K562 (cell line): Measurements from ENCODE around the gene USP32. TPM values are rescaled to one million over a fixed set of nuclear protein-coding genes. Genes with fewer than 3 reads are reported as not detected.

ENCODE experiments used
- ATAC-seq: fragments of 200-7000 bp; cut with Tn5 transposase; 3 replicates; pipeline ENCODE4 v1.9.1; 2020; ENCODE audit warnings: moderate library complexity
- BruUV-seq: library from RNA; stranded (reverse); fragments of 400-500 nt; replicated peaks from 2 replicates; lab custom pipeline; 2021; lab: Mats Ljungman, UMichigan
- CTCF ChIA-PET: fragments of 300-600 bp; formaldehyde crosslinking; extraction: SDS; loops from one replicate; lab custom pipeline; 2021; ENCODE audit warnings: low intra/inter-chr PET ratio; lab: Yijun Ruan, JAX
- POLR2A ChIA-PET: fragments of 300-600, 350-650 bp; sonication (Branson Sonifier 250); formaldehyde crosslinking; extraction: SDS; loops from one replicate; lab custom pipeline; 2021; ENCODE audit warnings: antibody characterized with exemption, inconsistent platforms; lab: Yijun Ruan, JAX
- DNase-seq, 4 experiments: peaks; one replicate each; pipeline versions ENCODE4 v3.0.0 to v3.0.0-alpha.2; 2011 to 2018; ENCODE audit warnings: low spot score in 3 of 4, mixed read lengths in 3 of 4; ENCODE audit errors: extremely low read depth in 1 of 4
- FAIRE-seq: peaks from 2 replicates; lab custom pipeline; 2011; peaks lifted over from hg19 to GRCh38; lab: Jason Lieb, UNC
- H2AFZ ChIP-seq: 2 replicates; pipeline ENCODE4 v1.6.0; 2011; ENCODE audit warnings: low read depth, low read length, control low read depth, inconsistent platforms
- H3K27ac ChIP-seq: fragments of 200-600 bp; 3 replicates; pipeline ENCODE4 v1.8.0; 2011; ENCODE audit warnings: low read depth, mild to moderate bottlenecking, control low read depth, inconsistent platforms, low read length, moderate library complexity, mixed read lengths; ENCODE audit errors: extremely low read depth
- H3K27me3 ChIP-seq, 2 experiments: fragments of 300-600 bp in 1 of 2; 2 replicates in 1 of 2; 3 replicates in 1 of 2; pipeline versions ENCODE4 v1.6.0 to v1.8.0; 2011; ENCODE audit warnings: inconsistent platforms in 2 of 2, low read length in 2 of 2, mild to moderate bottlenecking in 1 of 2, mixed read lengths in 1 of 2, moderate library complexity in 1 of 2; ENCODE audit not compliant: control insufficient read depth in 2 of 2, insufficient read depth in 2 of 2
- H3K36me3 ChIP-seq: fragments of 300-600 bp; 3 replicates; pipeline ENCODE4 v1.8.0; 2011; ENCODE audit warnings: mild to moderate bottlenecking, low read length, inconsistent platforms; ENCODE audit not compliant: control insufficient read depth, insufficient read depth
- H3K4me1 ChIP-seq, 2 experiments: fragments of 200-600 bp in 1 of 2; replicated peaks in 1 of 2; 2 replicates in 1 of 2; 3 replicates in 1 of 2; pipeline versions ENCODE4 v1.5.1 to v1.8.0; 2011; ENCODE audit warnings: inconsistent platforms in 2 of 2, low read length in 2 of 2, mild to moderate bottlenecking in 1 of 2, mixed read lengths in 1 of 2, moderate library complexity in 1 of 2; ENCODE audit not compliant: control insufficient read depth in 2 of 2, insufficient read depth in 2 of 2
- H3K4me2 ChIP-seq: 2 replicates; pipeline ENCODE4 v1.6.1; 2011; ENCODE audit warnings: low read length, control low read depth, inconsistent platforms, mixed read lengths; ENCODE audit not compliant: insufficient read depth
- H3K4me3 ChIP-seq: fragments of 200-600 bp; sonication (generic), shearing (Covaris generic); 2 replicates; pipeline ENCODE4 v1.5.1; 2016; ENCODE audit warnings: control low read depth, inconsistent platforms
- H3K79me2 ChIP-seq: fragments of 200-600 bp; 3 replicates; pipeline ENCODE4 v1.8.0; 2011; ENCODE audit warnings: low read length, inconsistent platforms; ENCODE audit not compliant: control insufficient read depth, insufficient read depth
- H3K9ac ChIP-seq, 2 experiments: 2 replicates each; pipeline versions ENCODE4 v1.6.0 to v1.6.1; 2011; ENCODE audit warnings: low read depth in 2 of 2, low read length in 2 of 2, control low read depth in 1 of 2, inconsistent platforms in 1 of 2, mild to moderate bottlenecking in 1 of 2, mixed read lengths in 1 of 2; ENCODE audit not compliant: insufficient read depth in 1 of 2
- H3K9me1 ChIP-seq: one replicate; pipeline ENCODE4 v1.6.0; 2011; ENCODE audit warnings: inconsistent platforms, mild to moderate bottlenecking, low read length, moderate library complexity; ENCODE audit not compliant: control insufficient read depth, insufficient read depth
- H3K9me3 ChIP-seq: replicated peaks from 2 replicates; pipeline ENCODE4 v1.5.1; 2011; ENCODE audit warnings: low read depth, low read length, inconsistent platforms; ENCODE audit not compliant: control insufficient read depth, insufficient read depth
- H4K20me1 ChIP-seq: replicated peaks from 2 replicates; pipeline ENCODE4 v1.6.1; 2011; ENCODE audit warnings: low read length, inconsistent platforms, mixed read lengths; ENCODE audit not compliant: control insufficient read depth, insufficient read depth
- BCLAF1 ChIP-seq, 2 experiments: fragments of 450-650 bp in 1 of 2; IDR thresholded peaks; 2 replicates each; pipeline ENCODE4 v1.6.1; 2011 to 2017; ENCODE audit warnings: low read depth in 2 of 2, antibody characterized with exemption in 1 of 2, borderline replicate concordance in 1 of 2, low read length in 1 of 2, mild to moderate bottlenecking in 1 of 2, mixed read lengths in 1 of 2; ENCODE audit not compliant: control insufficient read depth in 1 of 2
- HEY1 ChIP-seq: fragments of 250-450 bp; sonication (Bioruptor Pico); IDR thresholded peaks from 2 replicates; pipeline ENCODE4 v1.5.0; 2020; ENCODE audit warnings: mild to moderate bottlenecking, moderate library complexity, borderline replicate concordance
- ZBTB11 ChIP-seq, 3 experiments: fragments of 200-800 bp in 1 of 3; fragments of 250-450 bp in 1 of 3; fragments of 450-650 bp in 1 of 3; sonication (Bioruptor Pico) in 1 of 3; sonication (Bioruptor generic) in 1 of 3; formaldehyde crosslinking in 1 of 3; IDR thresholded peaks; 2 replicates each; pipeline versions ENCODE4 v1.6.1 to v1.8.0; 2016 to 2022; ENCODE audit warnings: mild to moderate bottlenecking in 2 of 3, missing genetic modification characterization in 2 of 3, missing compliant biosample characterization in 1 of 3, moderate library complexity in 1 of 3
- WGBS: fragments of 100-300 bp; shearing (Covaris generic); methylation state at CpG from one replicate; pipeline ENCODE4 v1.1.6; 2016; ENCODE audit warnings: low coverage, mixed read lengths; ENCODE audit not compliant: insufficient coverage; ENCODE audit errors: missing lambda C conversion rate; 5-methylcytosine and 5-hydroxymethylcytosine counted together
- in situ Hi-C: fragments of 300-500 bp; cut with MboI; formaldehyde crosslinking; loops from 4 replicates; pipeline ENCODE4 v1.15.0; 2018; ENCODE audit warnings: inconsistent platforms, mixed read lengths
- intact Hi-C: fragments of 100-400 bp; cut with micrococcal nuclease; formaldehyde crosslinking; loops from 2 replicates; pipeline ENCODE4 v1.14.2; 2022
- polyA plus RNA-seq, 8 experiments: library from polyadenylated mRNA; depleted of rRNA in 4 of 8; stranded (reverse) in 5 of 8; unstranded in 3 of 8; fragments of >200 nt; fragmentation: Nextera tagmentation in 2 of 8; fragmentation: Illumina TruSeq in 1 of 8; extraction: Ambion mirVana in 2 of 8; extraction: Trizol in 1 of 8; gene quantifications; 2 replicates each; pipeline versions ENCODE4 v1.2.1 to v1.2.3, GENCODE V29; 2011 to 2014; ENCODE audit warnings: inconsistent platforms in 1 of 8, missing spikeins in 1 of 8
- total RNA-seq, 7 experiments: library from RNA; depleted of rRNA in 6 of 7; stranded (reverse); fragments of >200 nt in 6 of 7; fragmentation: Illumina TruSeq in 2 of 7; extraction: Trizol in 2 of 7; gene quantifications; 2 replicates each; pipeline versions ENCODE4 v1.2.1 to v1.2.3, GENCODE V29; 2011 to 2021; ENCODE audit warnings: low replicate concordance in 1 of 7

The USP32 gene
- total and polyA plus RNA-seq, 9 of the 15 experiments (the other 6 are each of a cell fraction or from before 2014, with no cell fraction given), result 18.0 to 69.3 (median 47.1) TPM

- no peak for FAIRE-seq
- Histone ChIP-seq H3K4me2 (no peak overlapping the region), H3K4me1 (peaks cover 8 to 23% of the 10 kb centered on the region in 2 experiments), H3K27me3 (no peaks in the 10 kb centered on the region), H3K27ac (no peak overlapping the region), H3K9ac (no peak overlapping the region), H4K20me1 (no peaks in the 10 kb centered on the region), H2AFZ (no peak overlapping the region), H3K9me3 (no peaks in the 10 kb centered on the region), H3K4me3 (no peak overlapping the region), H3K79me2 (peaks cover 39% of the 10 kb centered on the region), H3K36me3 (no peaks in the 10 kb centered on the region), H3K9me1 (no peaks in the 10 kb centered on the region)
- intact Hi-C loops, result loop anchor here (5.0 kb wide), 1 partner anchor 208 kb away; the partner anchor contains the start of gene PPM1D
- in situ Hi-C loops, result no loop called here
- ATAC-seq, result no peak
- POLR2A ChIA-PET, result no interaction called here
- no peak for DNase-seq
- TF ChIP-seq ZBTB11 (CRISPR knock-in tag; IDR thresholded peaks at IDR 0.05), result peak in 1 of 3 experiments; percentile 80; a peak in 2 of 6 replicates
- TF ChIP-seq BCLAF1 (IDR thresholded peaks at IDR 0.05; ENCODE audit: borderline replicate concordance in 1 of 2, control insufficient read depth in 1 of 2, low read depth in 2 of 2, low read length in 1 of 2), result 0 out of 4 replicates have a peak, but pooled peaks of 1 of the 2 experiments have one; percentile 17
- TF ChIP-seq HEY1 (CRISPR knock-in tag), result no peak
- 97% methylated on average over 17 of the region's 17 CpGs for WGBS
- no TSS peak for BruUV-seq
- CTCF ChIA-PET, result no interaction called here
These were observed 2.1 kb upstream of the USP32 start for GRCh38 chr17:60393840-60394723.
